ENCODE results near the gene MAMSTR.

DNA sequence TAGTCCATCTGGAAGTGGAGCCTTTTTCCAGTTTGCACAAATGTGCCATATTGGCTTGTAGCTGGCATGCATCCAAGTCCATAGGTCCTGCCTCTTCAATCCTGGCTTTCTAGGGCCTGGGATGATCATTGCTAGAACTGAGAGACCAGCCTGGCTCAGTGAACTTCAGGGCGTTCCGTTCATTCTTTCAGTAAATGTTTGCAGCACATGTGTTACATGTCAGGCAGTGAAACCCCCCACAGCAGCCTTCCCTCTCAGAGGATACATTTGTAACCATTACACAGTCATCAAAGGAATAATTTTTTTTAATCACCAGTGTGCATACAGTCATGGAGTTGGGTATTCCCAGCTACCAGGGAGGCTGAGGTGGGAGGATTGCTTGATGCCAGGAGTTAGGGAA is 14.1 kb downstream of the MAMSTR start:
- TF ChIP-seq, protein P1, sequence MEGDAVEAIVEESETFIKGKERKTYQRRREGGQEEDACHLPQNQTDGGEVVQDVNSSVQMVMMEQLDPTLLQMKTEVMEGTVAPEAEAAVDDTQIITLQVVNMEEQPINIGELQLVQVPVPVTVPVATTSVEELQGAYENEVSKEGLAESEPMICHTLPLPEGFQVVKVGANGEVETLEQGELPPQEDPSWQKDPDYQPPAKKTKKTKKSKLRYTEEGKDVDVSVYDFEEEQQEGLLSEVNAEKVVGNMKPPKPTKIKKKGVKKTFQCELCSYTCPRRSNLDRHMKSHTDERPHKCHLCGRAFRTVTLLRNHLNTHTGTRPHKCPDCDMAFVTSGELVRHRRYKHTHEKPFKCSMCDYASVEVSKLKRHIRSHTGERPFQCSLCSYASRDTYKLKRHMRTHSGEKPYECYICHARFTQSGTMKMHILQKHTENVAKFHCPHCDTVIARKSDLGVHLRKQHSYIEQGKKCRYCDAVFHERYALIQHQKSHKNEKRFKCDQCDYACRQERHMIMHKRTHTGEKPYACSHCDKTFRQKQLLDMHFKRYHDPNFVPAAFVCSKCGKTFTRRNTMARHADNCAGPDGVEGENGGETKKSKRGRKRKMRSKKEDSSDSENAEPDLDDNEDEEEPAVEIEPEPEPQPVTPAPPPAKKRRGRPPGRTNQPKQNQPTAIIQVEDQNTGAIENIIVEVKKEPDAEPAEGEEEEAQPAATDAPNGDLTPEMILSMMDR (IDR thresholded peaks at IDR 0.05) = no peak
- TF ChIP-seq ZFX (IDR thresholded peaks at IDR 0.05; ENCODE audit: borderline replicate concordance) = no peak
